Pancreas (tissue), 10 donors: ENCODE data around the gene SLC8A2. TPM values are rescaled to one million over a fixed set of nuclear protein-coding genes. Genes with fewer than 3 reads are reported as not detected.

Source experiments
- ATAC-seq, 4 donors: fragments of 200-7000 bp; cut with Tn5 transposase; one replicate each; pipeline versions ENCODE4 v1.8.0 to v1.9.1; 2020; ENCODE audit warnings: mild to moderate bottlenecking in 4 of 4, moderate library complexity in 4 of 4
- DNase-seq, 6 donors: peaks; one replicate each; pipeline ENCODE4 v3.0.0-alpha.2; 2020
- FAIRE-seq: peaks from 2 replicates; lab custom pipeline; 2012; peaks lifted over from hg19 to GRCh38; lab: Jason Lieb, UNC
- H3K27ac ChIP-seq, 4 donors: fragments of 200-600 bp; sonication (generic); 1 replicate in 3 of 4; 2 replicates in 1 of 4; pipeline versions ENCODE4 v1.5.0 to v1.8.0; 2020
- H3K27me3 ChIP-seq, 4 donors: fragments of 200-600 bp; one replicate each; pipeline ENCODE4 v1.8.0; 2021
- H3K36me3 ChIP-seq, 3 donors: fragments of 200-600 bp; sonication (generic) in 1 of 3; one replicate each; pipeline versions ENCODE4 v1.5.0 to v1.8.0; 2020 to 2021
- H3K4me1 ChIP-seq, 3 donors: fragments of 200-600 bp; one replicate each; pipeline ENCODE4 v1.8.0; 2021
- H3K4me3 ChIP-seq, 4 donors: fragments of 200-600 bp; sonication (generic) in 2 of 4; one replicate each; pipeline versions ENCODE4 v1.5.0 to v1.8.0; 2020 to 2021
- H3K9me3 ChIP-seq, 4 donors: fragments of 200-600 bp; one replicate each; pipeline ENCODE4 v1.8.0; 2021
- WGBS, 2 donors: extraction: QIAGEN DNeasy Blood & Tissue Kit; methylation state at CpG; one replicate each; pipeline ENCODE4 v1.1.7; 2013; 5-methylcytosine and 5-hydroxymethylcytosine counted together
- intact Hi-C, 3 donors: fragments of 100-400 bp; cut with DNase I; formaldehyde crosslinking; loops; one replicate each; pipeline versions ENCODE4 v1.11.1 to v1.14.2; 2022
- polyA plus RNA-seq, 2 donors: library from polyadenylated mRNA; stranded (reverse); fragments of 200-250 nt; gene quantifications; one replicate each; pipeline ENCODE4 v1.2.3, GENCODE V29; 2013
- total RNA-seq, 6 donors: library from RNA; stranded (reverse); fragmentation: NEBNext Ultra II Directional in 4 of 6; extraction: Animal tissue kit (Norgen Biotek cat#: 25700) in 4 of 6; gene quantifications; one replicate each; pipeline versions ENCODE4 v1.2.1 to v1.2.4, GENCODE V29; 2021 to 2023
- TF ChIP-seq, protein P1 (sequence below), 4 donors: fragments of 200-600 bp; sonication (generic) in 3 of 4; IDR thresholded peaks; one replicate each; pipeline versions ENCODE4 v1.5.0 to v1.8.0; 2021; ENCODE audit warnings: antibody characterized with exemption in 4 of 4
- donor health status: healthy with polysubstance abuse.
- donor health status: DM: no; HTN: no; CAD: no; lungs with moderate emphysema.
- donor health status: DM: no; HTN: no; CAD: no.
- donor health status: control.
- donor health status: control.
- donor health status: Bipolar disorder and iron deficiency.
- donor health status: DM: yes; HTN: yes; CAD: no.
- donor health status: DM: no; HTN: no; CAD: no.
- donor health status: DM: no; HTN: no; CAD: no.
- donor health status: DM: yes; HTN: yes; CAD: no.

SLC8A2 gene
- total and polyA plus RNA-seq, 8 donors, result 2.6 to 8.3 (median 6.3) TPM

DNA sequence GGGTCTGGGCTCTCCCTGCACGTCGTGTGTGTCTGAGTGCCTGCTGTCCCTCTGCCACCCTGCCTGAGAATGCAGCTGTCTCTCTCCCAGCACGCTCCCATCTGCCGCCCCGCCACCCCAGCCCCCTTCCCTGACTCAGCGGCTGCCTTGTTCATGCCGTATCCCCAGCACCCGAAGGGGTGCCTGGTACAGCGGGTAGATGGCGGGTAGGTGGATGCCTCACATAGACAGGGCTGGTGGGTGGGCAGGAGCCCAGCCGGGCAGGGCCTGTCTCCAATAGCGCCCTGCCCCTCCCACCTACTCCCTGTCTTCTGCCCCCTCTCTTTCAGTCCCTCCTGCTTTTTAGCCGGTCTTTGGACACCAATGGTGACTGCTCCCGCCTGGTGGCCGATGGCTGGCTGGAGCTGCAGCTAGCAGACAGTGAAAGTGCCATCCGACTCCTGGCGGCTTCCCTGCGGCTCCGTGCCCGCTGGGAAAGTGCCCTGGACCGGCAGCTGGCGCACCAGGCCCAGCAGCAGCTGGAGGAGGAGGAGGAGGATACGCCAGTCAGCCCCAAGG is 92.2 kb downstream of the SLC8A2 start:
- peaks cover 0 to 45% (median 36%) of the 10 kb centered on the region in 3 donors for H3K36me3 ChIP-seq

DNA sequence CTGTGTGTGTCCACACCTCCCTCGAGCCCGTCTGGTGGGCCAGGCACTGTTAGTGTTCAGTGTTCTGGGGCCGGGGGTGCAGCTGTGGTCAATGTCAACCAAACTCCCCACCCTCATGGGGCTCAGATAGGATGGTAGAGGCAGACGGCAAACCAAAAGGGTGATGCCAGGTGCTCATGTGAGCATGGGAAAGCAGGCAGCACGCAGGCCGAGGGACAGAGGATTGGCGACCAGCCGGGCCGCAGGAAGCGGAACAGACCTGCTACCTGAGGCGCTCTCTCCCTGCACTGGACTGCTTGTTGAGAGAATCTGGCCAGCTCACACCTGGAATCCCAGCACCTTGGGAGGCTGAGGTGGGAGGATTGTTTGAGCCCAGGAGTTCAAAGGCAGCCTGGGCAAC is 93.4 kb downstream of the SLC8A2 start:
- 92 to 93% methylated on average over 11 of the region's 11 CpGs for WGBS, 2 donors
- ATAC-seq, result no peak

More for the DNA sequence above, 92.2 kb downstream of the SLC8A2 start:
- DNase-seq (no peak), FAIRE-seq (no peak), ATAC-seq (no peak)
- TF ChIP-seq, protein P1, sequence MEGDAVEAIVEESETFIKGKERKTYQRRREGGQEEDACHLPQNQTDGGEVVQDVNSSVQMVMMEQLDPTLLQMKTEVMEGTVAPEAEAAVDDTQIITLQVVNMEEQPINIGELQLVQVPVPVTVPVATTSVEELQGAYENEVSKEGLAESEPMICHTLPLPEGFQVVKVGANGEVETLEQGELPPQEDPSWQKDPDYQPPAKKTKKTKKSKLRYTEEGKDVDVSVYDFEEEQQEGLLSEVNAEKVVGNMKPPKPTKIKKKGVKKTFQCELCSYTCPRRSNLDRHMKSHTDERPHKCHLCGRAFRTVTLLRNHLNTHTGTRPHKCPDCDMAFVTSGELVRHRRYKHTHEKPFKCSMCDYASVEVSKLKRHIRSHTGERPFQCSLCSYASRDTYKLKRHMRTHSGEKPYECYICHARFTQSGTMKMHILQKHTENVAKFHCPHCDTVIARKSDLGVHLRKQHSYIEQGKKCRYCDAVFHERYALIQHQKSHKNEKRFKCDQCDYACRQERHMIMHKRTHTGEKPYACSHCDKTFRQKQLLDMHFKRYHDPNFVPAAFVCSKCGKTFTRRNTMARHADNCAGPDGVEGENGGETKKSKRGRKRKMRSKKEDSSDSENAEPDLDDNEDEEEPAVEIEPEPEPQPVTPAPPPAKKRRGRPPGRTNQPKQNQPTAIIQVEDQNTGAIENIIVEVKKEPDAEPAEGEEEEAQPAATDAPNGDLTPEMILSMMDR (IDR thresholded peaks at IDR 0.05), result no peak
- WGBS, 2 donors, result 90 to 94% methylated on average over 21 to 23 of the region's 23 CpGs
- intact Hi-C loops, result no loop called here
- H3K4me3 ChIP-seq, result no peak overlapping the region
- H3K27ac ChIP-seq, result no peak overlapping the region
- no peaks in the 10 kb centered on the region for H3K9me3 ChIP-seq
- no peaks in the 10 kb centered on the region for H3K4me1 ChIP-seq
- no peaks in the 10 kb centered on the region for H3K27me3 ChIP-seq

More for the DNA sequence above, 93.4 kb downstream of the SLC8A2 start:
- Histone ChIP-seq H3K4me1 (no peaks in the 10 kb centered on the region), H3K27ac (no peak overlapping the region), H3K36me3 (peaks cover 6 to 57% (median 43%) of the 10 kb centered on the region in 3 donors), H3K4me3 (no peak overlapping the region), H3K9me3 (no peaks in the 10 kb centered on the region), H3K27me3 (no peaks in the 10 kb centered on the region)
- DNase-seq (no peak), FAIRE-seq (no peak)
- TF ChIP-seq, protein P1 (IDR thresholded peaks at IDR 0.05), result no peak
- intact Hi-C loops, result no loop called here

Other genes starting within 250 kb of the SLC8A2 start
- 10 to 100 TPM in 3 of 6 donors, 1 to 10 TPM in 3; 6.8 to 19.4 (median 9.2) TPM for gene BBC3, start 240.7 kb downstream of the SLC8A2 start, total RNA-seq
- 10 to 100 TPM in 1 of 2 donors, 1 to 10 TPM in 1; 5.5 to 11.3 TPM for gene BBC3, start 240.7 kb downstream of the SLC8A2 start, polyA plus RNA-seq
- 10 to 100 TPM; 24.6 to 67.3 (median 34.7) TPM for gene CCDC9, start 215.4 kb downstream of the SLC8A2 start, total RNA-seq
- 100 to 1,000 TPM in 1 of 2 donors, 10 to 100 TPM in 1; 38.3 to 102 TPM for gene CCDC9, start 215.4 kb downstream of the SLC8A2 start, polyA plus RNA-seq
- 10 to 100 TPM; 10.6 to 37.7 (median 13.5) TPM for gene INAFM1, start 197.0 kb downstream of the SLC8A2 start, total RNA-seq
- 10 to 100 TPM; 25.6 to 29.7 TPM for gene INAFM1, start 197.0 kb downstream of the SLC8A2 start, polyA plus RNA-seq
- 10 to 100 TPM in 2 of 6 donors, 1 to 10 TPM in 4; 1.2 to 10.4 (median 4.5) TPM for gene C5AR1, start 162.0 kb downstream of the SLC8A2 start, total RNA-seq
- gene C5AR1, start 162.0 kb downstream of the SLC8A2 start, polyA plus RNA-seq, result 1 to 10 TPM; 2.3 to 4.1 TPM
- 1 to 10 TPM in 1 of 6 donors, under 1 TPM in 4, not detected in 1; 0.09 to 1.2 (median 0.69) TPM for gene C5AR2, start 139.7 kb downstream of the SLC8A2 start, total RNA-seq
- gene C5AR2, start 139.7 kb downstream of the SLC8A2 start, polyA plus RNA-seq, result under 1 TPM; 0.12 to 0.23 TPM
- 1 to 10 TPM; 3.5 to 9.9 (median 5.8) TPM for gene DHX34, start 122.6 kb downstream of the SLC8A2 start, total RNA-seq
- 10 to 100 TPM; 16.7 to 23.5 TPM for gene DHX34, start 122.6 kb downstream of the SLC8A2 start, polyA plus RNA-seq
- 1 to 10 TPM in 4 of 6 donors, under 1 TPM in 2; 0.91 to 4.1 (median 2.1) TPM for gene MEIS3, start 52.4 kb downstream of the SLC8A2 start, total RNA-seq
- gene MEIS3, start 52.4 kb downstream of the SLC8A2 start, polyA plus RNA-seq, result 10 to 100 TPM; 16.0 to 28.5 TPM
- 10 to 100 TPM in 1 of 6 donors, 1 to 10 TPM in 5; 3.0 to 10.7 (median 5.1) TPM for gene KPTN, start 12.3 kb upstream of the SLC8A2 start, total RNA-seq
- 10 to 100 TPM; 52.5 to 53.3 TPM for gene KPTN, start 12.3 kb upstream of the SLC8A2 start, polyA plus RNA-seq
- gene NAPA, start 43.2 kb upstream of the SLC8A2 start, total RNA-seq, result 10 to 100 TPM; 47.2 to 63.5 (median 53.2) TPM
- gene NAPA, start 43.2 kb upstream of the SLC8A2 start, polyA plus RNA-seq, result 100 to 1,000 TPM in 1 of 2 donors, 10 to 100 TPM in 1; 77.2 to 121 TPM
- under 1 TPM in 5 of 6 donors, not detected in 1; 0.06 to 0.17 (median 0.14) TPM for gene ZNF541, start 101.3 kb upstream of the SLC8A2 start, total RNA-seq
- under 1 TPM; 0.27 to 0.63 TPM for gene ZNF541, start 101.3 kb upstream of the SLC8A2 start, polyA plus RNA-seq
- gene BICRA, start 137.2 kb upstream of the SLC8A2 start, total RNA-seq, result 10 to 100 TPM in 1 of 6 donors, 1 to 10 TPM in 5; 2.7 to 10.0 (median 5.0) TPM
- gene BICRA, start 137.2 kb upstream of the SLC8A2 start, polyA plus RNA-seq, result 10 to 100 TPM in 1 of 2 donors, 1 to 10 TPM in 1; 6.9 to 10.4 TPM
- 10 to 100 TPM; 14.8 to 28.3 (median 21.6) TPM for gene EHD2, start 241.5 kb upstream of the SLC8A2 start, total RNA-seq
- gene EHD2, start 241.5 kb upstream of the SLC8A2 start, polyA plus RNA-seq, result 10 to 100 TPM; 13.4 to 17.9 TPM